Measurements from ENCODE around the gene GNPAT.

- TF ChIP-seq, protein P1, sequence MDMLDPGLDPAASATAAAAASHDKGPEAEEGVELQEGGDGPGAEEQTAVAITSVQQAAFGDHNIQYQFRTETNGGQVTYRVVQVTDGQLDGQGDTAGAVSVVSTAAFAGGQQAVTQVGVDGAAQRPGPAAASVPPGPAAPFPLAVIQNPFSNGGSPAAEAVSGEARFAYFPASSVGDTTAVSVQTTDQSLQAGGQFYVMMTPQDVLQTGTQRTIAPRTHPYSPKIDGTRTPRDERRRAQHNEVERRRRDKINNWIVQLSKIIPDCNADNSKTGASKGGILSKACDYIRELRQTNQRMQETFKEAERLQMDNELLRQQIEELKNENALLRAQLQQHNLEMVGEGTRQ (IDR thresholded peaks at IDR 0.05; ENCODE audit: low read depth, low read length), result no peak
- no peak for TF ChIP-seq BHLHE40 (IDR thresholded peaks at IDR 0.05; ENCODE audit: low read depth, low read length)
- no peak for TF ChIP-seq MAZ (IDR thresholded peaks at IDR 0.05; ENCODE audit: borderline replicate concordance, low read depth, low read length)
- no peak for TF ChIP-seq FOS (IDR thresholded peaks at IDR 0.05; ENCODE audit: low read depth, low read length)
- no peak for TF ChIP-seq SMC3 (IDR thresholded peaks at IDR 0.05; ENCODE audit: low read depth, low read length)
- TF ChIP-seq RCOR1 (IDR thresholded peaks at IDR 0.05; ENCODE audit: insufficient replicate concordance, low read length), result no peak
- no peak for TF ChIP-seq CTCF (conservative IDR thresholded peaks at IDR 0.05; ENCODE audit: low read depth, low read length)
- TF ChIP-seq CEBPB (IDR thresholded peaks at IDR 0.05; ENCODE audit: low read depth, low read length), result no peak
- no peak for TF ChIP-seq POLR2A (IDR thresholded peaks at IDR 0.05; ENCODE audit: low read depth, low read length)
- TF ChIP-seq ELK1 (IDR thresholded peaks at IDR 0.05; ENCODE audit: borderline replicate concordance, low read depth, low read length), result no peak
Observed at GRCh38 chr1:231231511-231231910, 9.5 kb upstream of the GNPAT start.
